ENCODE measurements around the gene AAK1.
"Not testable (repeated sequence)": the region's sequence is repeated elsewhere in the genome, so short reads cannot be mapped to it uniquely, and the experiment has no call there.

AAK1 gene

DNA sequence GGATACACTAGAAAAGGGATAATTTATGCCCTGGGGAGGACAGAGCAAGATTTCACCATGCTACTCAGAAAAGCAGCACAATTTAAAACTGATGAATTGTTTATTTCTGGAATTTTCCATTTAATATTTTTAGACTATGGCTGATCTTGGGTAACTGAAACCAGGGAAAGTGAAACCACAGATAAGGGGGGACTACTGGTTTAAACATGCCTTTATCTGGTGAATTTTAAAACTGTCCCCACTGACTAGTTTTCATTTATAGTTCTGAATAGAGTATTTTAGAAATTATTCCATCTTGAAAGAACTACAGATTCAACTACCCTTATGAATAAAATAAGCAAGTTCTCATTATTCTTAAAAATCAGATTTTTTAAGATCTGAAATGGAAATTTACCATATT is 221.3 kb downstream of the AAK1 start:
- H3K4me3 ChIP-seq (ENCODE audit: low read depth, low read length), result no peak overlapping the region
- TF ChIP-seq, protein P1, sequence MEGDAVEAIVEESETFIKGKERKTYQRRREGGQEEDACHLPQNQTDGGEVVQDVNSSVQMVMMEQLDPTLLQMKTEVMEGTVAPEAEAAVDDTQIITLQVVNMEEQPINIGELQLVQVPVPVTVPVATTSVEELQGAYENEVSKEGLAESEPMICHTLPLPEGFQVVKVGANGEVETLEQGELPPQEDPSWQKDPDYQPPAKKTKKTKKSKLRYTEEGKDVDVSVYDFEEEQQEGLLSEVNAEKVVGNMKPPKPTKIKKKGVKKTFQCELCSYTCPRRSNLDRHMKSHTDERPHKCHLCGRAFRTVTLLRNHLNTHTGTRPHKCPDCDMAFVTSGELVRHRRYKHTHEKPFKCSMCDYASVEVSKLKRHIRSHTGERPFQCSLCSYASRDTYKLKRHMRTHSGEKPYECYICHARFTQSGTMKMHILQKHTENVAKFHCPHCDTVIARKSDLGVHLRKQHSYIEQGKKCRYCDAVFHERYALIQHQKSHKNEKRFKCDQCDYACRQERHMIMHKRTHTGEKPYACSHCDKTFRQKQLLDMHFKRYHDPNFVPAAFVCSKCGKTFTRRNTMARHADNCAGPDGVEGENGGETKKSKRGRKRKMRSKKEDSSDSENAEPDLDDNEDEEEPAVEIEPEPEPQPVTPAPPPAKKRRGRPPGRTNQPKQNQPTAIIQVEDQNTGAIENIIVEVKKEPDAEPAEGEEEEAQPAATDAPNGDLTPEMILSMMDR (IDR thresholded peaks at IDR 0.05; ENCODE audit: control insufficient read depth, extremely low read depth, insufficient read depth), result no peak
- no peak for DNase-seq (ENCODE audit: low read depth)

DNA sequence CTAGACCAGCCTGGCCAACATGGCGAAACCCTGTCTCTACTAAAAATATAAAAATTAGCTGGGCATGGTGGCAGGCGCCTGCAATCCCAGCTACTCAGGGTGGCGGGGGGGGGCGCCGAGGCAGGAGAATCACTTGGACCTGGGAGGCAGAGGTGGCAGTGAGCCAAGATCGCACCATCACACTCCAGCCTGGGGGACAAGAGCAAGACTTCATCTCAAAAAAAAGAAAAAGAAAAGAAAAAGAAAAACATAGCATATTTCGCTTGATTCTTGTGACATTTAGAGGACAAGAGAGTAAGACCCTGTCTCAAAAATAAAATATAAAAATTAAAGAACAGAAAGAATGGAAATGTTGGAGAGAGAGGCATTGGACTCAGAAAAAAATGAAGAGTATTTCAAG is 224.4 kb downstream of the AAK1 start:
- not testable (repeated sequence) for DNase-seq (ENCODE audit: low read depth); H3K4me3 ChIP-seq (ENCODE audit: low read depth, low read length)

DNA sequence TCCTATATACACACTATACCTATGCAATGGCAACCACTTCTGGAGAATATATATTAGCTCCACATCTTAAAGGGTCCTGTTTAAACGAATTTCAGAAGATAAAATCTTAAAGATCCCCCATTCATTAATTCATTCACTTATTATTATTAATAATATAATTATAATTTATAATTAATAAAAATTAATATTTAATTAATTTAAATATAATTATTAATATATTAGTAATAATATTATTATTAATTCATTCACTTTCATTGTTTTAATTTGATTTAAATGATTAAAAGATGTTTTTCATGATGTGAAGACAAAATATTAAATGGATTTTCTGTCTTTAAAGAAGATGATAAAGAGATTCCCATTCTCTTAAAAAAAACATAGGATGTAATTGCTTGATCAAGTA is 227.4 kb downstream of the AAK1 start:
- DNase-seq (ENCODE audit: low read depth), result no peak
- no peak overlapping the region for H3K4me3 ChIP-seq (ENCODE audit: low read depth, low read length)
- TF ChIP-seq, protein P1 (IDR thresholded peaks at IDR 0.05; ENCODE audit: control insufficient read depth, extremely low read depth, insufficient read depth), result no peak
